Measurements from ENCODE around the gene PHC3. TPM values are rescaled to one million over a fixed set of nuclear protein-coding genes. Genes with fewer than 3 reads are reported as not detected.
"Not testable (repeated sequence)": the region's sequence is repeated elsewhere in the genome, so short reads cannot be mapped to it uniquely, and the experiment has no call there.

The PHC3 gene
- total RNA-seq = 10 to 100 TPM; 84.5 to 85.6 TPM
- long read RNA-seq, donor 1, partial matches to known transcripts = 0 of 4 reads
- long read RNA-seq, donor 1, other reads (novel, unspliced or antisense) = 4 of 4 reads
- long read RNA-seq, donor 2, partial matches to known transcripts = 0 of 7 reads
- long read RNA-seq, donor 2, other reads (novel, unspliced or antisense) = 7 of 7 reads

GRCh38 chr3:170180908-170181885 is at the start of gene PHC3:
Gene PHC3 (minus strand): TSS chr3:170181733. CDS start chr3:170181715, 18 bp downstream.
- intact Hi-C loops (cut with DNase I) = no loop called here
- peak; percentile 98 for DNase-seq (ENCODE audit: low spot score)

DNA sequence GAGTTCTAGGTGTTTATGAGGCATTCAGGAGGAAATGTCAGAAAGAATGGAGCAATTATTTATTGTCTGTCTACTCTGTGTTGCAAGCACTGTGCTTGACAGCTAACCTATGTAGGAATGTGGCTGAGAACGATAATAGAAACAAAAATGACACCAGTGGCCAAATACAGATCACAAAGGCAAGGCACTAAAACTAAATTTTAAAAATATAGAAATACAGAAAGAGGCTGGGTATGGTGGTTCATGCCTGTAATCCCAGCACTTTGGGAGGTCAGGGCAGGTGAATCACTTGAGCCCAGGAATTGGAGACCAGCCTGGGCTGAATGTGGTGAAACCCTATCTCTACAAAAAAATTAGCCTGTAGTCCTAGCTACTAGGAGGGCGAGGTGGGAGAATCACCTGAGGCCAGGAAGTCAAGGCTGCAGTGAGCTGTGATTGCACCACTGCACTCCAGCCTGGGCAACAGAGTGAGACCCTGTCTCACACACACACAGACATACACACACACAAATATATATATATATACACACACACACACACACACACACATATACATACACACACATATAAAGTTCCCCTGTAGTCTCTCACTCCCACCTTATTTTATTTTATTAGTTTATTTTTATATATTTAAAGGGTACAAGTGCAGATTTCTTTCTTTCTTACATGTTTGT is 46.7 kb upstream of the PHC3 start:
- intact Hi-C loops (cut with DNase I) = loop anchor here in 1 of 2 donors (5.0 kb wide), 1 partner anchor 1614 kb away; the partner anchor contains the start of gene TMEM212
- DNase-seq (ENCODE audit: low spot score) = no peak

DNA sequence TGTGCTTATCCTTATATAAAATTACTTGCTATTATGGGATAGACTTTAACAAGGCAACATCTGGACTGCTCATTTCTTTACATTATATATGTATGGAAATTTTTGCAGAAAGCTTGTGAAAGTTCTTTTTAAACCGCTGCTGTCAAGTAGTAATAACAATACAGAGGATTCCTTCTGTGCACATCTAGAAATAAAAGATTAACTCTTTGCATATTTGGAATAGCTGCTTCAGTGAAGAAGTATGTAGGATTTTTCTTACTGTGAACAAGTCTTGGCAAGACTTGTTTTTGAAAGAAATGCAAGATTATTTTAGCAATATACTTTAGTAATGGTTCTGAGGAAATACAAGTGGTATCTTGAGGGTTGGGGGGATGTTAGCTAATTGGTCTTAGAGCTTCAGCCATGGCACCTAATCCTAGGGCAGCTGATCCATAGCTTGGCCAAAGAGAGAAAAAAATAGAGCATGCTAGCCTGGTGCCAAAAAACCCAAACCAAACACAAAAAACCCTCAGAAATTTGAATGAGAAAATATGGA is 45.0 kb upstream of the PHC3 start:
- DNase-seq (ENCODE audit: low spot score) = no peak
- intact Hi-C loops (cut with DNase I) = loop anchor here in 1 of 2 donors (5.0 kb wide), 1 partner anchor 1616 kb away; the partner anchor contains the start of gene TMEM212

DNA sequence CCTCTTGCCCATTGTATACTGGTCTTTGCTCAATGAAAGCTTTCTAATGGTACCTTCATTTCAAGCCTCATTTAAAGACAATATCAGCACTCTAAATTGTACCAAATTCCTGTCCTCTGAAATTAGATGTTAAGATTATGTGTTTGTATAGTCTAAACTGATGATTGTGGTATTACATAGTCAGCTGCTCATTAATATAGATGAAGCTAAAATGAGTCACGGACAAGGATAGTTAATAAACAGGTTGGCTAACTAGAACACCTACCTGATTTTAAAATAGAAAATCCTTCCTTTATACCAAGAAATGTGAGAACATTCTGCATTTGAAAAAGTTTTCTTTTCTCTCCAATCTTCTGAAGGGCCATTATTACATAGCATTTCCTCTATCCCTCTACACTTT is 43.6 kb upstream of the PHC3 start:
- no peak for DNase-seq (ENCODE audit: low spot score)
- intact Hi-C loops (cut with DNase I) = loop anchor here in 1 of 2 donors (5.0 kb wide), 1 partner anchor 1617 kb away; the partner anchor contains the start of gene TMEM212

GRCh38 chr3:170222647-170223541 is 41.4 kb upstream of the PHC3 start:
- DNase-seq (ENCODE audit: low spot score) = no peak
- intact Hi-C loops (cut with DNase I) = no loop called here

- intact Hi-C loops (cut with DNase I) = no loop called here
- peak; percentile 98 for DNase-seq (ENCODE audit: low spot score)
Measured at GRCh38 chr3:170221924-170222646, 40.6 kb upstream of the PHC3 start, which contains the start of gene PRKCI. Gene PRKCI (plus strand): TSS chr3:170222424. CDS start chr3:170222670, 246 bp downstream.

GRCh38 chr3:170220871-170221270 is 39.3 kb upstream of the PHC3 start:
- intact Hi-C loops (cut with DNase I) = no loop called here

GRCh38 chr3:170219850-170220249 is 38.3 kb upstream of the PHC3 start:
- DNase-seq (ENCODE audit: low spot score) = no peak
- intact Hi-C loops (cut with DNase I) = no loop called here

More at GRCh38 chr3:170220871-170221270, 39.3 kb upstream of the PHC3 start:
- DNase-seq (ENCODE audit: low spot score) = no peak

DNA sequence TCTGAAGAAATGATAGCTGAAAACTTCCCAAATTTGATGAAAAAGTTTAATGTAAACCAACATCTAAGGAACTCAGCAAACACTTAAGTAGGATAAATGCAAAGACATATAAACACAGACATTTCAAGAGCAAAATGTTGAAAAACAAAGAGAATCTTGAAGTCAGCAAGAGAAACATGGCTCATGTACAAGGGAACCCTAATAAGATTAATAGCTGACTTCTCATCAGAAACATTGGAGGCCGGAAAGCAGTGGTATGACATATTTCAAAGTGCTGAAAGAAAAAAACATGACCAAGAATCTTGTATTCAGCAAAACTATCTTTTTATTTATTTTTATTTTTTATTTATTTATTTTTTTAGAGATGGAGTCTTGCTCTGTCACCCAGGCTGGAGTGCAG is 30.1 kb upstream of the PHC3 start:
- DNase-seq (ENCODE audit: low spot score) = no peak
- intact Hi-C loops (cut with DNase I) = no loop called here

DNA sequence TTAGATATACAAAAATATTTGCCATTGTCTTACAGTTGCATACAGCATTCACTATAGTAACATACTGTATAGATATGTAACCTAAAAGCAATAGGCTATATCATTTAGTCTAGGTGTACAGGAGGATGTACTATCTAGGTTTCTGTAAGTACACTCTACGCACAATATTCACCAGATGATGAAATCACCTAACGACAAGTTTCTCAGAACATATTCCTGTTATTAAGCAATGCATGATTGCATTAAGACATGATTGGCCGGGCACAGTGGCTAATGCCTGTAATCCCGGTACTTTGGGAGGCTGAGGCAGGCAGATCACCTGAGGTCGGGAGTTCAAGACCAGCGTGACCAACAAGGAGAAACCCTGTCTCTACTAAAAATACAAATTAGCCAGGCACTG is 26.2 kb upstream of the PHC3 start:
- intact Hi-C loops (cut with DNase I) = no loop called here
- no peak for DNase-seq (ENCODE audit: low spot score)

DNA sequence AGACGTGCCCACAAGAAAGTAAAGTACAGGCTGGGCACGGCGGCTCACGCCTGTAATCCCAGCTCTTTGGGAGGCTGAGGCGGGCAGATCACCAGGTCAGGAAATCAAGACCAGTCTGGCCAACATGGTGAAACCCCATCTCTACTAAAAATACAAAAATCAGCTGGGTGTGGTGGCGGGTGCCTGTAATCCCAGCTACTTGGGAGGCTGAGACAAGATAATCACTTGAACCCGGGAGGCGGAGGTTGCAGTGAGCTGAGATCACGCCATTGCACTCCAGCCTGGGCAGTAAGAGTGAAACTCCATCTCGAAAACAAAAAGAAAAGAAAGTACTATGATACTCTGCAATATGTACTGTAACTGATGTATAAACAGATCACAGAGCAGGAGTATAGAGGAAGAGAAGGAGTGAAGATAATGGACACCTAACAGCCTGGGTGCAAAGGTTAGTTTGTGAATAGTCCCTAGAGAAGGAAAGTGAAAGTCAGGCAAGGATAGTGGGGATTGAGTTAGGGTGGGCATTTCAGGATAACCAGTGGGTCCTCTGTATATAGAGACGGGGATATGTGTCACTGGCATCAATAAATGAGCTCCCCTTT is 24.7 kb upstream of the PHC3 start:
- intact Hi-C loops (cut with DNase I); DNase-seq (ENCODE audit: low spot score): not testable (repeated sequence)

- DNase-seq (ENCODE audit: low spot score) = no peak
- intact Hi-C loops (cut with DNase I) = no loop called here
Measured at GRCh38 chr3:170205302-170205701, 23.8 kb upstream of the PHC3 start.

GRCh38 chr3:170204509-170204908 is 23.0 kb upstream of the PHC3 start:
- intact Hi-C loops (cut with DNase I) = no loop called here
- DNase-seq (ENCODE audit: low spot score) = no peak

DNA sequence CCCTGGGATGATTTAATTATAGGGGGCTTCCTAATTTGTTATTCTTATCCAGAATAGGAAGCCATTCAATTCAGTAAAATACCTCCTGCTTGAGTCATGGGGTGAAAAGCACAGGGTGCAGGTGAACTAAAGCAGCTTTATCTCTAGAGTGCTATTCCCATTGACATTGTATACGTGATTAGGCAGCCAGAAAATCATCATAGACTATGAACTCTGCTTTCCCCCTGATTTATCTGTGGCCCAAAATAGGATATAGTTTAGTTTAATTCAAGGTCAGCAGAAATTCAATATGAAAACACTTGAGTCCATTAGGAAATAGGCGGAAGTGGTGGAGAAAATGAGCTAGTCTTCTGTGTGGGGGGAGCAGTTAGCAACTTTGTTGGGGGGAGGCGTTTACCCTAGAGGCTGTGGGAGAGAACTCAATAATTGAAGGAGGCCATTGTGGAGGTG is 22.5 kb upstream of the PHC3 start:
- DNase-seq (ENCODE audit: low spot score) = no peak
- intact Hi-C loops (cut with DNase I) = no loop called here

DNA sequence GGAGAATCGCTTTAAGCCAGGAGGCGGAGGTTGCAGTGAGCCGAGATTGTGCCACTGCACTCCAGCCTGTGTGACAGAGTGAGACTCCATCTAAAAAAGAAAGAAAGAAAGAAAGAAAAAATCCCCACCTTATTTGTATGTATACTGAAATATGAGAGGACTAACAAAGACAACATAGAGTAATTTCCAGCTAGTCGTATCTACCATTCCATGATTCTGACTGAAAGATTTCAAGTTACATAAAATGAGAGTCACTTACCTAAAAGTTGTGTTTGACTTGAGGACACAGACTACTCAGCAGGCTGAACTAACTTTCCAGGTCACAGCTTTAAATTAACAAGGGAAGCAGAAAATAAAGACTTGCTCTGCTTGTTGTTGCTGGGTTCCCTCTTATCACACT is 21.9 kb upstream of the PHC3 start:
- intact Hi-C loops (cut with DNase I) = no loop called here
- no peak for DNase-seq (ENCODE audit: low spot score)

GRCh38 chr3:170201527-170201926 is 20.0 kb upstream of the PHC3 start:
- intact Hi-C loops (cut with DNase I) = no loop called here
- no peak for DNase-seq (ENCODE audit: low spot score)

- intact Hi-C loops (cut with DNase I) = no loop called here
- DNase-seq (ENCODE audit: low spot score) = no peak
Measured at GRCh38 chr3:170200987-170201386, 19.5 kb upstream of the PHC3 start.

Data from posterior vena cava (tissue), 2 donors.